GM18873 (cell line): ENCODE data around the gene KRT83.
"Not testable (repeated sequence)": the region's sequence is repeated elsewhere in the genome, so short reads cannot be mapped to it uniquely, and the experiment has no call there.

Source experiments
- ATAC-seq: cut with Tn5 transposase; IDR thresholded peaks from one replicate; pipeline ENCODE4 v1.9.1; 2021; ENCODE audit warnings: mild to moderate bottlenecking, moderate library complexity, moderate number of reproducible peaks; ENCODE audit not compliant: unreplicated experiment, low FRiP score

The KRT83 gene

DNA sequence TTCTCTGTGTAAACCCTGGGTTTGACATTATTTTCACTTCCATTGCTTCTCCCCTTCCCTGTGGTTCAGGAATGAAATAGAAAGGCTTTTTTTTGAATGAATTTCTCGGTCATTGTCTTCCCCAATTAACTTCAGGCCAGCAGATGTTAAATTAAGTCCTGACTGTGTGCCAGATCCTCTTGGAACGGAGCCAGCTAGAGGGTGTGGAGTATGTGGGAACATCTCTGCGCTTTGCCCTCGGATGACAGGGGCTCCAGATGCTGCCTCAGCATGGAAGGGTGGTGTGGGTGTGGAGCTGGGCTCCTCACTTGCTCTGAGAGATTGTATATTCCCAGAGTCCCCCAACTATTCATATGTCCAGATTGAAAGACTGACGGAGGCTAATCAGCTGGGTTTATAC lies 33.0 kb upstream of the KRT83 start:
- no peak for ATAC-seq

DNA sequence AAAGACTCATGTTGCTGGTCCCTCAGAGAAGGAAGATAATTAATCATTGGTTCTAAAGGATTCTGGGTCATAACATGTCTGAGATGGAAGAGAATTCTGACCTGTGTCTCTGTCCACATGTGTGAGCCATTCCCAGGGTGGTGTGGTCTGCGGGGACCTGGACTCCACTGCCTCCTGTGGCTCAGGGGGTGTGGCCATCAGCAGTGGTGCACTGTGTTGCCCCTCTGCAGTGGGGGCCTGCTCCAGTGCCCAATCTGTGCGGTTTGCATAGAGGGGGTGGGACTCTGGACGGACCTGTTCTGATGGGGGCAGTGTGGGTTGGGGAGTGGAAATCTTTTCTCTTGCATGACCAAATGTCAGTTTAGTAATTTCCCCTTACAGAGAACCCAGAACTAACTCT lies 32.6 kb upstream of the KRT83 start:
- no peak for ATAC-seq

DNA sequence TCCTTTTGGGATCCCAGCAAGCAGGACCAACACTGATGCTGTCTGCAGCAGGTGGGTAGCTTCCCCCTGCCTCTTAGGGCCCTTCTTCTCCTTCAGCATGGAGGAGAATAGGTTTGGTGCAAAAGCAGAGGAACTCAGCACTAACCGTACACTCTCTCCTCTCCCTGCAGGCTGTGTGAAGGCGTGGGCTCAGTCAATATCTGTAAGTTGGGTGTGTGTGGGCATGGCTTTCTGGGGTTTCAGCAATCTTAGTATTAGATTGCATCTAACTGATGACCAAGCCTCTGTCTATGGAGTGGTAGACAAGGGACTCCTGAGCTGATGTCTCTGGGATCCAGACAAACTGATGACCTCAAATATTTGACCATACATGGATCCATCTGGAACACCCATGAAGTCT lies 31.8 kb upstream of the KRT83 start:
- ATAC-seq = no peak

DNA sequence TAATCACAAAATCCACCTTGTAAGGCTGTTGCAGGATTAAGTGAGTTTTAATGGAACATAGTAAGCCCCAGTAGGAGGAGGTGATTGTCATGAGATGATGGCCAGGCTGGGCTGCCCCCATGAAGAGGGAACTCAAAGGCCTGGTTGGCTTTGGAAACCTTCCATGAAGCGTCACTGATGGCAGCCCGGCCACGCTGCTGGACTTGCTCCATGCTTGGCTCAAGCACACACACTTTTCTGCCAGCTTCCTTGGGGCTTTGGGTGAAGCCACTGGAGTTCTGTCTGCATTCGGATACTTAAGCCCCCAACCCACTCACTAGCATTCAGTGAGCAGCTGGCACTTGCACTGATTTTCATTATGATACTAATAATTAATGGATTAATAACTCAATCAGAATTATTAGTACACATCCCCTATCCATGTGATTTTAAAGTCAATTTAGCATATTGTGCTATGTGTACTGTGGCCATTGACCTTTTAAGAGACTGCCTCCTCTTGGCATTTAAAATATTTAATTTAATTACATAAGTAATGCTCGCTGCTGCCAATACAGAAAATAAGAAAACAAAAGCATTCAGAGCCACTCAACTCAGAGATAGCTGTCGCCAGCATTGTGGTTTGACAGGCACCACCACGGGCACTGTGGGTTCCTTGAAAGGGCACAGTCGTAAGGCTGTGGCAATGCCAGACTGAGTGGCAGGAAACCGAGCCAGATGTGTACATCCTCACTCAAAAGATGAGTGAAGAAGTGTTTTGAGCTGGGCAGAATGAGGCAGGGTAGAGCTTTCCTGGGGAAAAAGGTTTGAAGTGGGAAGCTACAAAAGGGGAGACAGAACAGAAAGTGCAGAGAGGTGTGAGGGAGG lies 30.2 kb upstream of the KRT83 start:
- no peak for ATAC-seq

DNA sequence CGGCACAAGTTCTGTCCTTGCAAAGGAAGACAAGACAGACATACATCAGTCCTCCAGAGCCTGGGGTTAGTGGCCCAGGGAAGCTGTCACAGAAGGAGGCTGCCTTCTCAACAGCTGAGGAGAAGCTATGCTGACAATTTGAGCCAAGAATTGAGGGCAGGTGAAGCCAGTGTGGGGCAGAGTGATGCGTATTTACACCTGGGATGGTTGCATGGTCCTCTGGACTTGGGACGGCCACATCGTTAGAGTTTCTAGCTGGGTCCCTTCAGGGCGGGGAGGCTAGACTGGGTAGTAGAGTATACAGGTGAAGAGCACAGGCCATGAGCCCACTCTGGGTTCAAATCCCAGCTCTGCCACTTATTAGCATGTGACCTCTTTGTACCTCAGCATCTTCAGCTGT lies 29.6 kb upstream of the KRT83 start:
- no peak for ATAC-seq

DNA sequence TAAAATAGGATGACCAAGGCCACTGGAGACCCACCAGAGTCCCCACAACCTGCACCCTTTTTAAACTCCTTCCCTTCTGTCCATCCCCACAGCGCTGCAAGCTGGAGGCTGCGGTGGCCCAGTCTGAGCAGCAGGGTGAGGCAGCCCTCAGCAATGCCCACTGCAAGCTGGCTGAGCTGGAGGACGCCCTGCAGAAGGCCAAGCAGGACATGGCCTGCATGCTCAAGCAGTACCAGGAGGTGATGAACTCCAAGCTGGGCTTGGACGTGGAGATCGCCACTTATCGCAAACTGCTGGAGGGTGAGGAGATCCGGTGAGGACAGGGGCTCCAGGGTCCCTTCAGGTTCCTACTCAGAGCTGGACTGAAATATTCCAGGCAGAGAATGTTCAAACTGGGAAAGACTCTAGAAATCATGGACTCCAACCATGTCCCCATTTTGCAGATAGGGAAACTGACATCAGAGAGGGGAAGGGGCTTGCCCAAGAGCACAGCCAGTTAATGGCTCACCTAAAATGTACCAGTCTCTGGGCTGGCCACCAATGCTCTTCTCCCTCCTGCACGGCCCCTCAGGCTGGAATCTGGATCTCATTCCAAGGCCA lies 28.9 kb upstream of the KRT83 start:
- no peak for ATAC-seq

DNA sequence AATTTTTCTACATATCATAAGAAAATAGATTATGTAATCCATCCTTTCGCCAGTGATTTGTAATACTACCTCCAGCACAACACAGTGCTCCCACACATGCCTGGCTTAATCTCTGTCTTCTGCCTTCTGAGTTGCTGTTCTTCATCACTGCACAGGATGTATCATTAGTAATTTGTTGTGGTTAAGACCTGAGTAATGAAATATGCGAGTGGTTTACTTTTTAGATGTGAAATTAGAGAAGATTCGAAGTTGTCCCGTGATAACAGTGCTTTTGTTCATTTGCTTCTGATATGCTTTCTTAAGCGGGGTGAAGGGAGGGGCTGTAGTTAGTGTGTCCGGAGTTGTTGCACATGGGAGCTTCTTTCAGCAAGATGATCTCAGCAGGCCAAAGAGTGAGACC lies 28.0 kb upstream of the KRT83 start:
- ATAC-seq = no peak

DNA sequence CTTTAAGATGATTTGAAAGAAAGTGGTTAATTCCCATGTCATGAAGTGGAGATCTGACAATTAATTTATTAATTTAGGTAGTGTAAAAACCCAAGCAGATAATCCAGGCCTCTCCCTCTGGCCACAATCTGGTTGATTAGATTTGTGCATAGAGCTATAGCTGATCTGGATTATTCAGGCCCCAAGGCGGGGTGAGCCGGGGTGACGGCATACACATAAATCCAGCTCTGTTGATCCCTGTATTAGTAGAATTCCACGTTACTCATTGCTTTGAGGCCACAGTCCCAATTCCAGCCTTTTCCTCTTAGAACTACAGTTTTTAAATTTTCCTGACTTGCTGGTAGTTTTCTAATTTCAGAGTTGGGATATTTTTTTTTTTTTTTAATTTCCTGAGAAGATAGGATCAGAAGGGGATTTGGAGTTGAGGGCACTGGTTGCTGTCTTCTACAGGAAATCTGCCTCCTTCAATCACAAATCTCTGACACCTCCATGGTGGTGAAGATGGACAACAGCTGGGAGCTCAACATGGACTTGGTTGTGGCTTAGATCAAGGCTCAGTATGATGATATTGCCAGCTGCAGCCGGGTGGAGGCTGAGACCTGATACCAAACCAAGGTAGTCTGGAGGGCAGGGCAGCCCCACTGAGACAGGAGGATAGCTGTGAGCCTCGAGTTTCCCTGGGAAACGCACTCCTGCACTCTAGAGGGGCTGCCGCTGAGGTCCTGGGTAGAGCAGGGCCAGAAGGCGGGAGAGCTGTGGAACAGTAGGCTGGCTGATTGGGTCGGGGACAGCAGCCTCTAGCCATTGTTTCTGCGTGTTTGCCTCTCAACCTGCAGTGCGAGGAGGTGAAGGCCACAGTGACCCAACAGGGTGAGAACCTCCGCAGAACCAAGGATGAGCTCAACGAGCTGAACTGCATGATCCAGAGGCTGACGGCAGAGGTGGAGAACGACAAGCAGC lies 26.6 kb upstream of the KRT83 start:
- no peak for ATAC-seq

DNA sequence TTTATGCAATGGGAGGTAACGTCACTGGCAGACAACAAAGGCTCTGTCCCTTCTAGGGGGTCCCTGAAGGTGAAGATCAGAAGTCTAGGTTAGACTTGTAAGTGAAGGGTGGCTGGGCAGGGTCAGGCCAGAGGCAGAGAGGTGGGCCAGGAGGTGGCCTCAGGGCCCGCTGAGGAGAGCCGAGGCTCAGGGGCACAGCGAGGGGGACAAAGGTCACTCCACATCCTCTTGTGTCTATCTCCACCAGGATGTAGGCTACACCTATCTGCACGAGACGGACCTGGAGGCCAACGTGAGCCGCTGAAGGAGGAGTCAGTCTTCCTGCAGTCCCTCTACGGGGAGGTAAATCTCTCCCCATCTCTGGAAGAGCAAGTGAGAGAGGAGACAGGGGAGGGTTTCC lies 25.8 kb upstream of the KRT83 start:
- ATAC-seq = no peak

DNA sequence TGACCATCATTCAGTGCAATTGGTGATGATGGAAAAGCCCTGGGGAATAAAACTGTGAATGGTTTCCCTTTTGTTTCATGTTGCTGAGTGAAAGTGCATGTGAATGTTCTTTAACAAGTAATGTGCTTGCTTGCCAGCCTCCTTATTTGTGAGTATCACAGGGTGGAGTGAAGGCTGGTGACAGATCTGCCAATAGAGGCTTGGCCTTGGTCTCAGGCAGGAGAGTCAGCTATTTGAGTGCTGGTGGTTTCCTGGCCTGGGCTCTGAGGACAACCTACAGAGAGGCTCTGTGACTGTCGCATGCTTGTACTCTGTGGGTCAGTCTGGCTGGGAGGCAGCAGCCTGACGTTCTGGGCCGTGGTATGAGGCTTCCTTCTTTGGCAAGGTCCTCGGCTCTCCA lies 25.4 kb upstream of the KRT83 start:
- no peak for ATAC-seq

DNA sequence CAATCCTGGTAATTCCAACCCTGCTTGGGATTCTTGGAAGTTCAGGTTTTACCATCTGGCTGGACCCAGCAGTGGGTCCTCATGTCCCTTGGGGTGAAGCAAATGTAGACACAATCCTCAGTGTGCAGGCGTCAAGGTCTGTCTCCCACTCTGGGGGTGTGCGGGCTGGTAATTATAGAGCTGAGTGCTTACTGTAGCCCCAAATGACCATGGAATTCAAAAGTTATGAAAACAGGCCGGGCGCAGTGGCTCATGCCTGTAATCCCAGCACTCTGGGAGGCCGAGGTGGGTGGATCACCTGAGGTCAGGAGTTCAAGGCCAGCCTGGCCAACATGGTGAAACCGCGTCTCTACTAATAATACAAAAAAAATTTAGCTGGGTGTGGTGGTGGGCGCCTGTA lies 23.8 kb upstream of the KRT83 start:
- not testable (repeated sequence) for ATAC-seq

DNA sequence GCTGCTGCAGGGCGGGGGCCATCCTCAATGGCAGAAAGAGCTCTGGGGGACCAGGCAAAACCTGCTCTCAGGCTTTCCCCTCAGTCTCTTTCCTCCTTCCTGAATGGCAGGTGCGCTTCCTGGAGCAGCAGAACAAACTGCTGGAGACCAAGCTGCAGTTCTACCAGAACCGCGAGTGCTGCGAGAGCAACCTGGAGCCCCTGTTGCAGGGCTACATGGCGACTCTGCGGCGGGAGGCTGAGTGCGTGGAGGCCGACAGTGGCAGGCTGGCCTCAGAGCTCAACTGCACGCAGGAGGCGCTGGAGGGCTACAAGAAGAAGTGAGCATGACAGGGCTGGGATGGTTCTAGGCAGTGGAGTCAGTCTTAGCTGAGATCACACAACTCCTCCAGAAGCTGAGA lies 22.9 kb upstream of the KRT83 start:
- no peak for ATAC-seq

DNA sequence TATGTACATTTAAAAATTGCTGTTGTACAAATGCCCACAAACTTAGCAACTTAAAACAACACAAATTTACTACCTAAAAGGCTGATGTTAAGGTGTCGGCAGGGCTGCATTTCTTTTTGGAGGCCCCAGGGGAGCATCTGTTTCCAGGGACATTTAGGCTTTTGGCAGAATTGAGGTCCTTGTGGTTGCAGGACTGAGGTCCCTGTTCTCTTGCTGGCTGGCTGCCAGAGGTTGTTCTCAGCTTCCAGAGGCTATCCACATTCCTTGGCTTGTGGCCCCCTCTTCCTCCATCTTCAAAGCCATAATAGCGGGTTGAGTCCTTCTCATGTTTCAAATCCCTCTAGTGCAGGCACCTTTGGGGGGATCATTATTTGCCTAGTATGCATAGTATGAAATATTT lies 22.4 kb upstream of the KRT83 start:
- ATAC-seq = no peak

DNA sequence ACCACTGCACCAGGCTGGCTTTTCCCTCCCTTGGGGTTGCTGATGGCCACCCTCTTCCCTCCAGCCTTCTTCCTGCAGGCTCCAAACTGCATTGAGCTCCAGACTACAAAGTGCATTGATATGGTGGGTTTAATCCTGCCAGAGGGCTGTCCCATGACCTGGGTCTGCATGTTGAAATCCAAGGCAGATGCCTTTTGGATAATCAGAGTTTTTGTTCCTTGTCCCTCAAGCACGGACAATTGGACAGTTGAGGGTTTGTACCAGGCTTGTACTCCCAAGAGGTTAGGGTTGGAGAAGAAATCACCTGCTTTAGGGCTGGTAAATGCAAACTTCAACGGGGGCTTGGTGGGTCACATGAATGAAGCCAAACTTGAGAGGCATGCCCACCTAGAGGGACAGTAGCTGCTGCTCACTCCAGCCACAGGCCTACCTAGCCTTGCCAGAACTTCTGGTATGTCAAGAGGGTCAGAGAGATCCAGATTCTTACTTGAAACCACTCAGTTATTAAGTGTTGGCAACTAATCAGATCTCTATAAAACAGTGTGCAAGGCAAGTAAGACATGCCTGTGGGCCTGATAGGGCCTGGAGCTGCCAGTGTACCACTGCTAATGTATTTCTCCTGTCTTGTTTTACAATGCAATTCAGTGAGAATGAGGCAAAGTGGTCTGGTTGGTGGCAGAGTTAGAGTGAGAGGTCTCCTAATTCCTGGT lies 21.7 kb upstream of the KRT83 start:
- ATAC-seq = no peak

DNA sequence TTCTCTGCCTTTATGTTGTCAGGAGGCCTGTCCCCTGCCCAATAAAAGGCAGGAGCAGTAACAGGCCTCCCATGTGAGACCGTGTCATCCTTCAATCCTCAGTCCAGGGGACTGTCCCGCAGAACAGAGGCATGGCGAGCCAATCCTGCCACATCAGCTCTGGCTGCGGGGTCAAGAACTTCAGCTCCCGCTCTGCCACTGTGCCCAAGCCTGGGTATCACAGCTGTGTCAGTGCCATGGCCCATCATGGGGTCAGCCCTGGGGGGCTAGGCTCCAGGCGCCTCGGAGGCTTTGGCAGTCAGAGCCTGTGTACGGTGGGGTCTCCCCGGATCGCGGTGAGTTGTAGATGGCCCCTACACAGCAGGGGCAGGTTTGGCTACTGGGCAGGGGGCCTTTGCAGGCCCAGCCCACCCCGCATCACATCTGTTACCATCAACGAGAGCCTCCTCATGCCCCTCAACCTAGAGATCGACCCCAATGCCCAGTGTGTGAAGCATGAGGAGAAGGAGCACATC lies 19.9 kb upstream of the KRT83 start:
- no peak for ATAC-seq

DNA sequence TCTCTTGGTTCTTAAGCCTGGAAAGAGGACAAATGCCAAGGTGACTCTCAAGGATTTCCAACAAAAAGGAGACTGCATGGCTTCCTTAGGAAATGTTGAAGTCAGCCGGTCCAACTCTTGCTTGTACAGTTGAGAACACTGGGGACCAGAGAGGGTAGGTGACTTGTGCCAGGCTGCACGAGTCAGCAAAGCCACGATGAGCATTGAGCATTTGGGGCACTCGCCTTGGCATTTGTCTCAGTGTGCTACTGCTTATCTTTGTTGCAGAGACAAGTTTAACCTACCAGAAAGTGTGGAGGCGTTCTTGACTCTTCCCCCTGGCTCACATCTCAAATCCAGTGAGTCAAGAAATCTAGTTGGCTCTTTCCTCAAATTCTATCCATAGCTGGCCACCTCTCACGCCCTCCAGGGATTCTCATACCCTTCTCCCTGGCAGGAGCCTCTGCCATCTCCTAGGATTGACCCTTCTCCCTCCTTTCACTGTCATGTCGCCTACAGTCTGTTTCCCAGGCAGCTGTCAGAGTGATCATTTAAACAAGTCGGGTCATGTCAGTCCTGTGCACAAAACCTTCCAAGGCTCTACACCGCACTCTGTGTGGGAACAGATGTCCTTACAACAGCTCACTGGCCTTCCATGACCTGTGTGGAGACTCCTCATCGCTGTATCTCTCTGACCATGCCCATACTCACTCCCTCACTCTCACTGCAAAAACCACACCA lies 17.2 kb upstream of the KRT83 start:
- ATAC-seq = no peak

DNA sequence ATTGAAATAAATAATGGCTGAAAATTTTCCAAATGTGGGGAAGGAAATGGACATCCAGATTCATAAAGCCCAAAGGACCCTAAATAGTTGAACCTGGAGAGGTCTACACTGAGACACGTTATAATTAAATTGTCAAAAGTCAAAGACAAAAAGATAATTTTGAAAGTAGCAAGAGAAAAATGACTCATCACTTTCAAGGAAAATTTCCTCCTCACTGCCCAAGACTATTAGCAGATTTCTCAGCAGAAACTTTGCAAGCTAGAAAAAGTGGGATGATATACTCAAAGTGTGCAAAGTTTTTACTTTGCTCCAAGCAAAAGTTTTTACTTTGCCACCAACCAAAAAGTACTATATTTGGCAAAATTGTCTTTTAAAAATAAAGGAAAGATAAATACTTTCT lies 15.9 kb upstream of the KRT83 start:
- ATAC-seq = no peak

DNA sequence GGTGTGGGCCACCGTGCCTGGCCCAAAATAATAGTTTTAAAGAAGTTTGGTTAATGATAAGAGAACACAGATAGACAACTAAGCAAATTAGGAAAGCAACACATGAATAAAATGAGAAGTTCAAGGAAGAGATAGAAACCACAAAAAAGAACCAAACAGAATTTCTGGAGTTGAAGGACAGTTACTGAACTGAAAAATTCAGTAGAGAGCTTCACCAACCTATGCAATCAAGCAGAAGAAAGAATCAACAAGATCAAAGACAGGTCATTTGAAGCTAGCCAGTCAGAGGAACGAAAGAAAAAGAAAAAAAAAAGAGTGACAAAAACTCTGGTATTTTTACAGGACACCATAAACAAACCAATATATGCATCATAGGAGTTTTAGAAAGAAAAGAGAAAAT lies 15.4 kb upstream of the KRT83 start:
- no peak for ATAC-seq

DNA sequence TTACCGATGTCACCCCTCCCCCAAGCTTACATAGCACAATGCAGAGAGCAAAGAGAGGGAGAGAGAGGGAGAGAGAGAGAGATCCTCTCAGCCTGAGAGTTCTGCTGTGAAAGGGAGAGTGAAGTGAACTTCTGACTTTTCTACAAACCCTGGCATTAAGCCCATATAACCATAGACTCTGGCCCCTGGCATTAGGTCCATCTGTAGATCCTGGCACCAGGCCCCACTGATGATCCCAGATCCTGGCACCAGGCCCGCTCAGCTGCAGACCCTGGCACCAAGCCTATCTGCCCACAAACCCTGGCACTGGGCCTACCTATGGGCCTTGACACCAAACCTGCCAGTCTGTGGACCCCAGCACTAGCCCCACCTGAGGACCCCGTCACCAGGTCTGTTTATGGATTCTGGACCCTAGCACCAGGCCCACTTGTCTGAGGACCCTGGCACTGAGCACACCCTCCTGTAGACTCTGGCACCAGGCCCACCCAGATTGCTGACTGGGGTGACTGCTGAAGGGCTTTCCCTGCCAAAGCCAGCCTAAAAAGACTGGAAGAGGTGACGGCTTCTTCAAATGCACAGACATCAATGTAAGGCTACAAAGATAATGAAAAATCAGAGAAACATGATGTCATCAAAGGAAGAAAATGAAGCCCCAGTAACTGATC lies 14.5 kb upstream of the KRT83 start:
- no peak for ATAC-seq
